HG02588 (cell line): Measurements from ENCODE around the gene UHRF1.
"Not testable (repeated sequence)": the region's sequence is repeated elsewhere in the genome, so short reads cannot be mapped to it uniquely, and the experiment has no call there.

Source experiments
- ATAC-seq: cut with Tn5 transposase; IDR thresholded peaks from one replicate; pipeline ENCODE4 v1.9.1; 2021; ENCODE audit warnings: mild to moderate bottlenecking, moderate library complexity; ENCODE audit not compliant: unreplicated experiment

The UHRF1 gene

DNA sequence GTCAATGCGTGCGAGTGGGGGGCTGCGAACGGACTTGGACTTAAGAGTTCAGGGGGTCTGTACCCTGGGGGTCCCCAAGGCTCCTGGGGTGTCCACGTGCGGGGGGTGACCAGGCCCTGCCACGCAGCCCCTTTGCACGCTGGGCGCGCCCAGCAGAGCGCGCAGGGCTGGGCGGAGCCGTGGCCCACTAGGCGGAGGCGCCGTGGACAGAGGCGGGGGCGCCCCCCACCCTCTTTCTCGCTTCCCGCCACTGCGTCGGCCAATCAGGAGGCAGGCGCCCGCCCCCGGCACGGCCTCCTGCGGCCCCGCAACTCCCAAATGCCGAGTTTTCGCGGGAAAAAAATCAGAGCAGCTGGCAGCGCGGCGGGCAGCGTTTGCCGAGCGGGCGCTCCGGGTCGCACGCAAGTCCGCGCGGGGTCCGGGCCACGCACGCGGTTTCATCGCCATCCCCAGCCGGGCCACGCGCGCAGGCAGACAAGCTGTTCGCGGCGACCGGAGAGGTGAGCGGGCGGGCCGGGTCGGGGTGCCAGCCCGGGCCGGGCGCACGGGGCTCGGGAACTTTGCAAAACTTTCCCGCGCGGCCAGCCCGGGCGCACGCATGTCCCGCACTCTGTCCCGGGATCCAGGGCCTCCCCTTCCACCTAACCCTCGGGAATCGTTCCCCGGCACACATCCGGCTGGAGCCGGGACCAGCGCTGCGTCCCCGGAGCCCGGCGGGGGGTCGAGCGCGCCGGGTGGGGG lies at the start of gene UHRF1:
TSS of gene UHRF1 (plus strand) at position 346 of the 741 bp plus-strand sequence. CDS start 1,385 bp downstream, outside the sequence.
- ATAC-seq = peak; percentile 22

- ATAC-seq = no peak
Measured at GRCh38 chr19:4859697-4860096, 49.6 kb upstream of the UHRF1 start.

- no peak for ATAC-seq
Measured at GRCh38 chr19:4861147-4861546, 48.2 kb upstream of the UHRF1 start.

GRCh38 chr19:4866595-4867424 lies 42.5 kb upstream of the UHRF1 start:
- no peak for ATAC-seq

DNA sequence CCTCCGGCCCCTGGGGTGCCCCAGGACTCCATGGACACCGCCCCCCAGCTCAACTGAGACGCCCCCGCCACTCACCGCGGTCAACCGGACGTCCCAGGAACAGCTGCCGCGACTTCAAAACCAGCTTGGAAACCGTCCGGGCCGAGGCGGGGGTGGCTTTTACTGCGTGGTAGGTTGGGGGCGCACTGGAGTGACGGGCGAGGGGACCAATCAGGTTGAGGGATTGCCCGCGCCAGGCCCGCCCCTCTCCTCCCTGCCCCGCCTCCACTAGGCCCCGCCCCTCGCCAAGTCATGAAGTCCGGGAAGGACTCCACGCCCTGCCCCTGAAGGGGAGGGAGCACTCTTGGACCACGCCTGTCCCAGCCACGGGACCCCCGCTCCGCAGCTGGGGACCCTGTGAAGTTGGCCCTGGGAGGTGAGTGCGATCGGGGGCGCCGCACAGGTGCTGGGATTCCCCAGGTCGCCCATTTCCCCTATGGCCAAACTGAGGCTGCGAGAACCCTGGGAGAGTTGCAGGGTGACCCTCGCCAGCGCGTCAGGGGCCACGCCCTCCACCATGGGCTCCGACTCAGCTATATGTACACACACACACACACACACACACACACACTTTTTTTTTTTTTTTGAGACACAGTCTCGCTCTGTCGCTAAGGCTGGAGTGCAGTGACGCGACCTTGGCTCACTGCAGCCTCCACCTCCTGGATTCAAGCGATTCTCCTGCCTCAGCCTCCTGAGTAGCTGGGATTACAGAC lies 41.6 kb upstream of the UHRF1 start, which contains the start of gene PLIN3:
TSS of gene PLIN3 (minus strand) at position 134 of the 752 bp plus-strand sequence. CDS start 6,273 bp downstream, outside the sequence.
- peak; percentile 68 for ATAC-seq

- ATAC-seq = no peak
Measured at GRCh38 chr19:4868286-4868834, 40.9 kb upstream of the UHRF1 start.

DNA sequence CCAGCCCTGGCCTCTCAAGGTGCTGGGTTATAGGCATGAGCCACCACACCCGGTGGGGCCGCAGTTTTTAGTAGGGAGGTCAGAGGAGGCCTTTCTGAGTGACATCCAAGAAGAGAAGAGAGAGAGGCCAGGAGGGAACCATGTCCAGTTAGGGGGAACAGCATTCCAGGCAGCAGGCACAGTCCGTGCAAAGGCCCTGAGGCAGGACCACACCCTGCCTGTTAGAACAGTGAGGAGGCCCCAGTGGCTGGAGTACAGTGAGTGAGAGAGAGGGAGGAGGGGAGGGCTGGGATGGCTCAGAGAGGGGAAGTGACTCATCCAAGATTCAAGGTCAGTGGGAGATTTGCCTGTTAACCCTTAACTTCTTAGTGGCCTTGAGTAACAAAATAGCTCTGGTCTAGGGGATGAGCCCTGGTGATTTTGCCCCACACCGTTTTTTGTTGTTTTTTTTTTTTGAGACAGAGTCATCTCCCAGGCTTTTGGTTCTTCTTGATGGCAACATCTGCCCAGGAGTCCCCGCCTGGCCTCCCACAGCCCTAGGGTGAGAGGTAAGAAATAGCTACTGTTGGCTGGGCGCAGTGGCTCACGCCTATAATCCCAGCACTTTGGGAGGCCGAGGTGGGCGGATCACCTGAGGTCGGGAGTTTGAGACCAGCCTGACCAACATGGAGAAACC lies 39.1 kb upstream of the UHRF1 start:
- no peak for ATAC-seq

DNA sequence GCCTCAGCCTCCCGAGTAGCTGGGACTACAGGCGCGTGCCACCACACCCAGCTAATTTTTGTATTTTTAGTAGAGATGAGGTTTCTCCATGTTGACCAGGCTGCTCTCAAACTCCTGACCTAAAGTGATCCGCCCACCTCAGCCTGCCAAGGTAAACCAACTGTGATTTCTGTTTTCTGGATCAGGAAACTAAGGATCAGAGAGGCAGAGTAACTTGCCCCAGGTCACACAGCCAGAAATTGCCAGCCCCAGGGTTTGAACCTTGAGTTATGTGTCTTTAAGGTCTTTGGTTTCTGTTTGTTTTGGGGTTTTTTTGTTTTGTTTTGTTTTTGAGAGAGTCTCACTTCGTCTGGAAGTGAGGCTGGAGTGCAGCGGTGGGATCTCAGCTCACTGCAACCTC lies 37.6 kb upstream of the UHRF1 start:
- no peak for ATAC-seq

DNA sequence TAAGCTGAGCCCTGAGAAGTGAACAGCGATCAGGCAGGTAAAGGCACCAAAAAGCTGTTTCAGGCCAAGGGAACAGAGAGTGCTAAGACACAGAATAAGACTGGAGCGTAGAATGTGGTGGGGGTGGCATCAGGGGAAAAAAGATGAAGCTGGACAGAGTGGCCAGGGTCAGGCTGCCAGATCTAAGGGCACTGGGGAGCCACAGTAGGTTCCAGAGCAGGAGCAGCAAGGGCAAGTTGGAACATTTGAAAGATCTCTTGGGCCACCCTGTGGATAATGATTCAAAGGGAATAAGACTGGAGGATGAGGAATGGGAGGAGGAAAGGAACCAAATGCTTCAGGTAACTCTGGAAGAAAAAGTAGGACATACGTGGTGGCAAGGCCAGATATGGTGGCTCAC lies 35.4 kb upstream of the UHRF1 start:
- ATAC-seq = no peak

DNA sequence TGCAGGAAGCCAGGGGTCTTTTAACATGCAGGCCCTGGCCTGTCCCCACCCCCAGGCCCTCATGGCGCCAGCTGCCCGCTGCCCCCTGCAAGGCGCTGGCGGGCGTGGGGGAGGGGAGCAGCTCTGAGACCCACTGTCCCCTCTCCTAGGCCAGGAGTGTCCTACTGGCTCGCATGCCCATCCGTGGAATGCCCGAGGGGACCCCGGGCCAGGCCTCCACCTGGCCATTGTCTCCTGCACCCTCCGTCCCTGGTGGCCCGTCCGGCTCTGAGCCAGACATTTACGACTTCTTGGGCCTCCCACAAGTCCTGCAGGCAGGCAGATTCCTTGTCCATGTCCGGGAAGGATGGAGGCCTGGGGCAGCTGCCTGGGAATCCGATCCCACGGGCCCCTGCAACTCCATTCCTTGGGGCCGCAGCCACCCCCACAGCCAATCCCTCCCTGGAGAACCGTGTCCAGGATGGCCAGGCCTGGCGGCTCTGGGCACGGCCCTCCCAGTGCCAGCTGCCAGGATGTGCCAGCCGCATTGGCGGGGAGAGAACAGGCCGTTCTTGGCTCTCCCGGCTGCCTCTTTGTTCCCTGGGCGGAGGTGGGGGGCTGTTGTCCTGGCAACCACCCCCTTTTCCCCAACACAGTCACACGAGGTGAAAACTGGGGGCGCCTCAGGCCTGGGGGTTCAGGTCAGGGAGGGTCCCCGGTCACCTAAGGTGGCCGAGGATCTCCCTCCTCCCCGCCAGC lies 31.4 kb upstream of the UHRF1 start:
- ATAC-seq = no peak

DNA sequence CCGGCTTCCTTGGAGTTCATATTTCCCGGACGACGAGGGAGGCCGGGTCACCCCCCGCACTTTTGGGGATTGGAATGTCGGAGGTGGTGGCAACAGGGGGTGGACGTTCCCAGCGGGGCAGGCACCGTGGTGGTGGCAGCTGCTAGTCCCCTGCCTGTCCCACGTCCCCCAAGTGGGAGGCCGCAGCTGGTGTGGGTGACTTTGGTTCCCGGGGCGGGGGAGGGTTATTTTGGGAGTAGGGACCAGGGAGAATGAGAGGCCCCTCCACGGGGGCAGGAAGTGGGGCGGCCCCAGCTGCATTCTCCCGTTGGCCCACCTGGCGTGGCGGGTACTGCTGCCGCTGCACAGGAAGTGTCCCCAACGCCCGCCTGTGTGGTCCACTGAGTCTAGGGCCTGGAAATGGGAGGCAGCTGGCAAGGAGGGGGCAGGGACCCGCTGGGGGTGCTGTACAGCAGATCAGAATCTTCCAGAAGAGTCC lies 30.8 kb upstream of the UHRF1 start:
- ATAC-seq = no peak

DNA sequence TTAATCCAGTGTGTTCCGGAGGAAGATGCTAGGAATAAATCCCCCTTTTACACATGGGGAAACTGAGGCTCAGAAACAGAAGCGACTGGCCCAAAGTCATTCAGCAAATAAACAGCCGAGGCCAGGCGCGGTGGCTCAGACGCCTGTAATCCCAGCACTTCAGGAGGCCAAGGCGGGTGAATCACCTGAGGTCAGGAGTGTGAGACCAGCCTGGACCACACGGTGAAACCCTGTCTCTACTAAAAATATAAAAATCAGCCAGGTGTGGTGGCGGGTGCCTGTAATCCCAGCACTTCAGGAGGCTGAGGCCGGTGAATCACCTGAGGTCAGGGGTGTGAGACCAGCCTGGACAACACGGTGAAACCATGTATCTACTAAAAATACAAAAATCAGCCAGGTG lies 30.3 kb upstream of the UHRF1 start:
- no peak for ATAC-seq

DNA sequence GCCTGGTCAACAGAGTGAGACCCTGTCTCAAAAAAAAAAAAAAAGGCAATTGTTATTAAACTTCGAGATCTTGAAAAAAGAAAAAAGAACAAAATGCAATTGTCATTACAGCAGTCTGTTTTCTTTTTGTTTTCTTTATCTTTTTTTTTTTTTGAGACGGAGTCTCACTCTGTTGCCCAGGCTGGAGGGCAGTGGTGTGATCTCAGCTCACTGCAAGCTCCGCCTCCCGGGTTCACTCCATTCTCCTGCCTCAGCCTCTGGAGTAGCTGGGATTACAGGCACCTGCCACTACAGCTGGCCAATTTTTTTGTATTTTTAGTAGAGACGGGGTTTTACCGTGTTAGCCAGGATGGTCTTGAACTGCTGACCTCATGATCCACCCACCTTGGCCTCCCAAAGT lies 26.4 kb upstream of the UHRF1 start:
- ATAC-seq = not testable (repeated sequence)

DNA sequence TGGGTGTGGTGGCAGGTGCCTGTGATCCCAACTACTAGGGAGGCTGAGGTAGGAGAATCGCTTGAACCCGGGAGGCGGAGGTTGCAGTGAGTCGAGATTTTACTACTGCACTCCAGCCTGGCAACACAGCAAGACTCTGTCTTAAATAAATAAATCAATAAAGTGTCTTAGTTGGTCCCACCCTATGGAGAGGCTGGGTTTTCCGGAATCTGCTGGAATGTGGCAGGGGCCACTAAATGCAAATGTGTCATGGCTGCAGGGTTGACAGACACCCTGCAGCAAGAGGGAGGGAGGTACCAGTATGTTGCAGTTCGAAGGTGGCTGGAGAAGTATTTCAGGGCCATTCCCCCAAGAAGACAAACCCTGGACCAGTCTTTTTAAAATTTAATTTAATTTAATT lies 24.3 kb upstream of the UHRF1 start:
- ATAC-seq = not testable (repeated sequence)

- not testable (repeated sequence) for ATAC-seq
Measured at GRCh38 chr19:4887803-4888202, 21.5 kb upstream of the UHRF1 start.

- ATAC-seq = no peak
Measured at GRCh38 chr19:4889034-4889815, 20.1 kb upstream of the UHRF1 start.

GRCh38 chr19:4891066-4891465 lies 18.2 kb upstream of the UHRF1 start:
- no peak for ATAC-seq

DNA sequence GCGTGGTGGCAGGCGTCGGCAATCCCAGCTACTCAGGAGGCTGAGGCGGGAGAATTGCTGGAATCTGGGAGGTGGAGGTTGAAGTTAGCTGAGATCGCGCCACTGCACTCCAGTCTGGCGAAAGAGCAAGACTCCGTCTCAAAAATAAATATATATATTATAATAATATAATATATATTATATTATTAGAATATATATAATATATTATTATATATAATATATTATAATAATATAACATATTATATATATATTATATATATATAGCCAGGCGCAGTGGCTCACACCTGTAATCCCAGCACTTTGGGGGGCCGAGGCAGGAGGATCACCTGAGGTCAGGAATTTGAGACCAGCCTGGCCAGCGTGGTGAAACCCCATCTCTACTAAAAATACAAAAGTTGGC lies 16.3 kb upstream of the UHRF1 start:
- ATAC-seq = not testable (repeated sequence)

GRCh38 chr19:4896372-4896771 lies 12.9 kb upstream of the UHRF1 start:
- ATAC-seq = no peak
